Stimulated activated CD8-positive, alpha-beta memory T cell treated with anti-CD3 and anti-CD28 coated beads, Interleukin-15, amount 100 ng/mL, for 24 hours (primary cell): ENCODE results near the gene COX5A.
A peak's percentile ranks its signal among the peaks of the same experiment; 100 is the strongest.

Experiments
- DNase-seq: peaks from one replicate; pipeline ENCODE4 v3.0.0-alpha.2; 2020; ENCODE audit warnings: low read depth

Gene COX5A

DNA sequence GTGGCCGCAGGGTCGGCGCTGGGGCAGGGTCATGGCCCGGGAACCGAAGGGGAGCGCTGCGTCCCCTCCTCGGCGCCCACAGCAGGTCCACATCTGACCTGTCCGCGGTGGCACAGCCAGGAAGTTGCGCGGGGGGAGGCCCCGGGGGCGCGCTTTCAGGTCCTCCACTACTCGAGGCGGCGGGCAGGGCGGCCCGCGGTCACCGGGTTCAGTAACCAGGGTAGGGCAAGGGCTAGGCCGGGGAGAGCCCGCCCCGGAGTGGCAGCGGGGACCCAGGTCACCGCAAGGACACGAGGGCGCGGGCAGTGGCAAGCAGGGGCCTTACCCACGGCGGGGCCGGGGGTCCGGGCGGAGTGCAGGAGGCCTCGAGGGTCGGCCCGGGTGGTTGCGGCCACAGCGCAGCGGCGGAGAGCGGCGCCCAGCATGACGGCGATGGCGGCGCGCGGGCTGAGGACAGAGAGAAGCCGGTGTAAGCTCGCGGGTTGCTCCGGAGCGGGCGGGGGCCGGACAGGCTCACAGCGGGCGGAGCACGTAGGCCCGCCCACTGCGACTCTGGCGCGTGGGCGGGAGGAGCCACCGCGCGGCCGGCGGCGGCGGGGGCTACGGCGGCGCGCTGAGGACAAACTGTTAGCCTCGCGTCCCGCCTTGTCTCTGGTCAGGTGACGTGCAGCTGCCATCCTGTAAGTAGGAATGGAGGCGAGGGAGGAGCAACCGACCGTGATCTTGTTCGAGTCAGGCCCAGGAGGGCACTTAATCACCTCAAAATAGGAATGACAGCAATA lies at the start of gene COX5A:
COX5A (minus strand) TSS at position 484 of the 782 bp plus-strand sequence; CDS start at position 425, 59 bp downstream.
- peak; percentile 82 for DNase-seq

DNA sequence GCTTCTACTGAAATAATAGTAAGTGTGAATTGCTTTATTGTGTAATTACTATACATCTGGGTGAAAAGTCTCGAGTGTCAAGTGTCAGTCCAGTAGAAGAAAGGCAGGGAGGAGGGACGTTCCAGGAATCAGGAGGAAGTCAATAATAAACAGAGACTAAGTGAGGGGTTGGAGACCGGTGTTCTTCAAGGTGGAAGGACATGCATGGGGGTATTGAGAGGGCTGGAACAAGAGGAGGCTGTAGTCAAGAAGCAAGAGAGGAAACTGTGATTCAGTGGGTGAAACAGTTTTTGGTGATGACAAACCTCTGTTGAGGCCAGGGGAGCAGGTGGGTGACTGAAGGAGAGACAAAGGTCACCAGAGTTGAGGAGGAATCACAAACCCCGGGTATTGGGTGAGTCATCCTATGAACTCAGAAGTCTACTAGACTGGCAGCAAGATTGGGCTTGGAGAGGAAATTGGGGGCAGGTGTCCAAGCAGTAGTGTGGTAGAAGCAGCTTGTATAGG lies 45.9 kb upstream of the COX5A start:
- no peak for DNase-seq

- no peak for DNase-seq
These were observed 44.3 kb upstream of the COX5A start for GRCh38 chr15:74982183-74982582.

GRCh38 chr15:74978503-74978902 lies 40.6 kb upstream of the COX5A start:
- no peak for DNase-seq

GRCh38 chr15:74978077-74978476 lies 40.2 kb upstream of the COX5A start:
- DNase-seq, result no peak

GRCh38 chr15:74977599-74977998 lies 39.7 kb upstream of the COX5A start:
- DNase-seq, result no peak

DNA sequence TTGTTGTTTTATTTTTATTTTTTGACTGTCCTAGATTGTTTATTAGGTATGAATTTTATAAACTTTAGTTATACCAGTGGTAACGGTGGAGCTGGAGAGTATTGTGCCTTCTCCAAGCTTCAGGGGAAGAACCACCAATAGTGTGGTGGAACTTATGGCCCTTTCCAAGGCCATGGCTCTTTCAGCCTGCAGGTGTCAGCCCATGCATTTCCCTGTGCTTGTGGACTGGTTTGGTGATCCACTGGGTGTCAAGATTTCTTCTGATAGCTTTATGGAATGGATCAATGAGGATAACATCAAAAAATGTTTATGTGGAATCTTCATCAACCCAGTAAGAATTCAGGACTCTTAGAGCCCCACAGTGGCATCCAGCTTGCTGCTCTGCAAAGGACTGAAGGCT lies 38.3 kb upstream of the COX5A start:
- no peak for DNase-seq

- DNase-seq, result no peak
These were observed 29.8 kb upstream of the COX5A start for GRCh38 chr15:74967670-74968069.

DNA sequence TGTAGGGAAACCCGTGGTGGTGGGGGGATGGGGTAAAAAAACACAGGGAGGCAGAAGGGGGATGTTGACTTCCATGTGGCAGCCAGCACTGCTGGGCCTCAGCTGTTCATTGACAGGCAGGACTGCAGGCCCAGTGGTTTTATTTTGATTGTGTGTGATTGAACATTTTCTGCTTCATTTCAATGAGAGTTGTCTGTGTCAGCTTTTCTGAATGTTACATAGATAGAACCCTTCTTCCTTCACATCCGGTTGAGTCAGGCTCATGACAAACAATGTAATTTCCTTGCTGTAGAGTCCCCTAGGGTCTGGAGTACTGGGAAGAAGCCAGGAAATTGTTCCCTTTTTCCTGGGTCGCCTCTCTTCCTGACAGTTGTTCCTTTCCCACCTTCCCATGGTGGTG lies 26.9 kb upstream of the COX5A start:
- no peak for DNase-seq

DNA sequence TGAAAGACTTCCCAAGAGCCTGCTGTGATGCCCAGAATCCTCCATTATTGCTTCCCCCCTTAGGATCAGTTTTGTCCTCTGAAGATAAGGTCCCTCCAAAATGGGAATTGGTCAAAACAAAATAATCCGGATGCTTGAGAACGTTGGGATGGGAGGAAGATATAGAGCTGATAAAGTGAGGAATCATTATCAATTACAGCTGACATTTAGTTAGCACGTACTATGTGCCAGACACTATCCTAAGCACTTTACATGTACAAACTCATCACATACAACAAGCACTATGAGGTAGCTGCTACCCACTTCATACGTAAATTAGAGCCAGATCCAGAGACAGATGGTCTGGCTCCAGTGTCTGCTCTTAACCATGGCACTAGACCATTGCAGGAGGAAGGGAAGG lies 25.3 kb upstream of the COX5A start:
- no peak for DNase-seq

DNA sequence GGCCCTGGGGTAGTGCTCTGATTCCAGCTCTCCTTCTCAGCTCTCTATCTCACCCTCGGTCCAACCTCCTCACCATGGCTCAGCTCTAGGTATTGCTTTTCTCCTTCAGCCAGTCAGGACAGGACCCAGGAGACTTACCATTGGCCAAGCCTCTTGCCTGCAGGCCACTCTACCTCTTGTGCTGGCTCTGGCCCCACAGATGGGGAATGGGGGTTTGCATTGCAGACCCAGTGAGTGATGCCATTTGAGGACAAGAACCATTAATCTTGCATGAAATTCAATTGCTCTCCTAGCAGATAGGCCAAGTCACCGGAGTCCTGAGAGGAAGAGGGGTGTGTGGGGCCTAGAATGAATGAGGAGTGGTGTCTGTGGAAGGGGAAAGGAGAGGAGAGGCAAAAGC lies 24.8 kb upstream of the COX5A start:
- DNase-seq, result no peak

GRCh38 chr15:74962219-74962618 lies 24.3 kb upstream of the COX5A start:
- DNase-seq, result no peak

DNA sequence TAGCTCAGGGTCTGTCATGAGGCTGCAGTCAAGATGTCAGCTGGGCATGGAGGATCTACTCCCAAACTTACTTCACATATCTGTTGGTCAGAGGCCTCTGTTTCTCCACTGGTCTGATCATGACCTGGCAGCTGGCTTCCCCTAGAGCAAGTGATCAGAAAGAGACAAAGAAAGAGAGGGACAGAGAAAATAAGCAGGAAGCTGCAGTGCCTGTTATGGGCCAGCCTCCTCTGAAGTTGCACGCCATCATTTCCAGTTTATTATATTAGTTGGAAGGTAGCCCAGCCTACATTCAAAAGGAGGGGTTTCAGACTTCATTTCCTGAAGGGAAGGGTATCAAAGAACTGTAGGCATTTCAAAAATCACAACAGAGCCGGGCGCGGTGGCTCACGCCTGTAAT lies 23.7 kb upstream of the COX5A start:
- DNase-seq, result no peak

DNA sequence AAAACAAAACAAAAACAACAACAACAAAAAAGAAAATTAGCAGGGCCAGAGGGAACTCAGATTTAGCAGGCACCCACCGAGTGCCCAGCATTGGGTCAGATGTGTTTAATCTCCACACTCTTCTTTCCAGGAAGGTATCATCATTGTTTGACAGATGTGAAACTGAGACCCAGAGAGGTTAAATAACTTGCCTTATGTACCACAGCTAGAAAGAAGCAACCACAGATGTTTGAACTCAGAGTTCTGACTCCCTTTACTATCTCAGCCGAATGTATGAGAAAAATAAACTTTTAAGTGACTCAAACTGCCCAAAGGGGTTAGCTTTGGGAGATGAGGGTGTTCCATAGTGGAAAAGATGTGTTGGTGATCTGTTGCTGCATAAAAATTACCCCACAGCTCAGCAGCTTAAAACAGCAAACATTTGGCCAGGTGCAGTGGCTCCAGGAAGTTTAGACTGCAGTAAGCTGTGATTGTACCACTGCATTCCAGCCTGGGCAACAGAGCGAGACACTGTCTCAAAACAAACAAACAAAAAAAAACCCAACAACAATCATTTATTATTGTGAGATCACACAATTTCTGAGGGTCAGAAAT lies 23.2 kb upstream of the COX5A start:
- no peak for DNase-seq

GRCh38 chr15:74960286-74960685 lies 22.4 kb upstream of the COX5A start:
- no peak for DNase-seq

DNA sequence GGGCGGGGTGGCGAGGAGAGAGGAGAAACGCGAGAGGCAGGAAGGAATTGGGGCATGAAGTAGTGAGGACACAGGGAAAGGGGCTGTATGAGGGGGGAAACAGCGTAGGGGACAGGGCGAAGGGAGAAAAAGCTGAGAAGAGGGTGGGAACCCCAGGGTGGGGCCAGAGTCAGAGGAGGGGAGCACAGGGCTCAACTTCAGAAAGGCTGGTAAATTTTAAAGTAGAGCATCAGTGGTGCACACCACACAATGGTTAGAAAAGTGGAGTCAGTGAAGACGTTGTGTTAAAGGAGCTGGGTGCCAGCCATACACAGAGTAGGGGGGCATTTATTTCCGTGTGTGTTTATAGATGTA lies 21.7 kb upstream of the COX5A start:
- no peak for DNase-seq

GRCh38 chr15:74958908-74959585 lies 21.2 kb upstream of the COX5A start:
- DNase-seq, result no peak

DNA sequence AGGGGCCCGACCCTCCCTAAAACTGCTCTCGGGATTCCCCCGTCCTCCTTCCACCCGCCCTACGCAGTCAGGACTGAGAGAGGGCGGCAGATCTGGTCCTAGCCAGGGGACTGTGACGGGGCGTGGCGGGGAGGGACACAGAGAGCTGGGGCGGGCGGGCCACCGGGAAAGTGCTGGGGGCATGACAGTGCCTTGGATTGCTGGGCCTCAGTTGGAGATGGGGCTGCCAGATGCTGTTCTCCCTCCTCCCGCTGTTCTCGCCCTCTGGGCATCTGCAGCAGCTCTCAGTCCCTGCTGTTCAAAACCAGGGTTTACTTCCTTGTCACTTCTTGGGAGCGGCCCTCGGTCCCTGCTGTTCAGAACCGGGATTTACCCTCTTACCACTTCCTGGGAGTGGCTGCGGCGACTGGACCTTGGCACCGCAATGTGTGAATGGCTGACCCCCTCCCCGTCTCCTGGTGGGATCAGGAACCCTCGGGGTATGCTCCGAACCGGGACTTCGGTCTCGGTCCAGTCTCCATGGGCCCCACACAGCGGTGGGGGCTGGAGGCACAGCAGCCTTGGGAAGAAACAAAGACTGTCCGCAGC lies 20.5 kb upstream of the COX5A start:
- no peak for DNase-seq

DNA sequence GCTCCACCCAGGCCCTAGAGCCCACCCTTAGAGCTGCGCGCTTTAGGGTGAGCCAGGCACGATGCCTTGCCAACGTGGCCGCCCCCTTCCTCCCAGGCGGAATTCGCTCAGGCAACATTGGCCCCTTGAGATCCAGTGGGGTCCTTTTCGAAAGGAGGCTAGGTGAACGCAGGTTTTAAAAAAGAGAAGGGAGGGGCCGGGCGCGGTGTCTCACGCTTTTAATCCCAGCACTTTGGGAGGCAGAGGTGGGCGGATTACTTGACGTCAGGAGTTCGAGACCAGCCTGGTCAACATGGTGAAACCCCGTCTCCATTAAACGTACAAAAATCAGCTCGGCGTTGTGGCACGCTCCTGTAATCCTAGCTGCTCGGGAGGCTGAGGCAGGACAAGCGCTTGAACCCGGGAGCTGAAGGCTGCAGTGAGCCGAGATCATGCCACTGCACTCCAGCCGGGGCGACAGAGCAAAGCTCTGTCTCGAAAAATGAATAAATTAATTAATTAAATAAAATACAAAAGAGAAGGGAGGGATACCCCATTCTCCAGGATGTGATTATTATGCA lies 19.7 kb upstream of the COX5A start:
- no peak for DNase-seq

DNA sequence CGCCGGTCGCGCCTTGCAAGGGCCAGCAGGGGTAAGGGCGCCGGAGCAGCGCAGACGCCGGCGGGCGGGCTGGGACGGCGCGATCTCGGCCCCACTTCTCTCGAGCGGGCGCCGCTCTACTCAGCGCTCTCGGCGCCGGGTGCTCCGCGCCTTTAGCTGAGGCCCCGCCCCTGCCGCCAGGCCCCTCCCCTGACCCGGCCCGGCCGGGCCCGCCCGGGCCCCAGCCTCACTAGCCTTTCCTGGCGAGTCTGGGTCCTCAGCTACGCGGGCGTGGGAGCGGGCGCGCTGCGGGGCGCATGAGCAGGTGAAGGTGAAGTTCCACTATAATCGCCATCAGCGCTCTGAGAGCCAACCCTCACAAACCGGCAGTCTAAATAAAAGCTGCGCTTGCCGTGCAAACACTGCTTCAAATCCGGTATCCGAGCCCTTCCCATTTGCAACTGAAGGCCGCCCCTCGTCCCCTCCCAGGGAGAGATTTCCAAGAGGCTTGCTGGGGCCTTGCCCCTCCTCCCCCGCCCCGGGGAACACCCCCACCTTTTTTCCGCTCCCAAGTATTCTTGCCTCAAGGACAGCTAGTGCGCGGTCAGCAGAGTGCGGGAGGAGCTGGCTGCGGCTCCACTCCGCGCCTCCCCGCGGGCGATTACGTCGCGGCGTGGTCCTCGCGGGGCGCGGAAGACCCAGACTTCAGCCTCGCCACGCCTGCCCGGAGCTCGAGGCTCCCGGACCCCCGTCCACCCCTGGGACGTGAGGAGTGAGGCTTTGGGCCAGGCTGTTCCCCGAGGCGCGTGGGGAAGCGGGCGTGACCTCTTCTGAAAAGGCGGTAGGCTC lies 19.0 kb upstream of the COX5A start, which contains the start of gene RPP25:
RPP25 (minus strand) TSS at position 125 of the 828 bp plus-strand sequence. CDS start 189 bp downstream, outside the sequence.
- DNase-seq, result peak; percentile 50
